ENCODE data around the gene YES1. TPM values are rescaled to one million over a fixed set of nuclear protein-coding genes. Genes with fewer than 3 reads are reported as not detected.

The YES1 gene
- total and polyA plus RNA-seq, 2 of the 13 experiments (the other 11 are each of a cell fraction or from before 2014, with no cell fraction given), result 17.2 to 70.8 TPM

DNA sequence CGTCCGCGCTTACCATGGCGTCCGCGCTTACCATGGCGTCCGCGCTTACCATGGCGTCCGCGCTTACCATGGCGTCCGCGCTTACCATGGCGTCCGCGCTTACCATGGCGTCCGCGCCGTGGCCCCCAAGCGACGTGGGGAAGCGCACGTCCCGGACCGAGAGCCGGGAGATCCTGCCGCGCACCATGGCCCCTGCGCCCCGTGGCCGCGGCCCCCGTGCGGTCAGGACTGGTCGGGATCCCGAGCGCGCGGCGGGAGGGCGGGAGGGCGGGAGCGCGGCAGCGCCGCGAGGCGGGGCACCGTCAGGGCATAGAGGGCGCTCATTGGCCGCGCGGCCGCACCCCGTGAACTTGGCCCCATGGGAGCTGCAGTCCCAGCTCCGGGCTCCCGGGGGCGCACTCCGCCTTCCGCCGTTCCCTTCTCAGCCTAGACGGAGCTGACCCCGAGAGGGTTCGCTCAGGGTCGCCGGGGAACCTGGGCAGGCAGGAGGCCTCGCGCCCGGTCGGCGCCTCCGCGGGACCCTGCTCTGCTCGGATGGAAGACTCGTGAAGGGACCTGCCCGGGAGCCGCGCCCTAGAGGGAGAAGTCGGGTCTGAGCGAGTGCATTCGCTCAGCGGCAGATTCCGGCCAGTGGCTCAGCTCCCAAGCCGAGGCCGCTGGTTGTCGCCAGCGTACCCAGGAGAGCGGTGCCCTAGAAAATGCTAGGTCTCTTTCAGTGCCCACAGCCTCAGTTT is 99.5 kb downstream of the YES1 start, which contains the start of gene ENOSF1 (continued):
- TF ChIP-seq ZBTB40 (IDR thresholded peaks at IDR 0.05) (no peak), ZBTB40 (CRISPR knock-in tag; IDR thresholded peaks at IDR 0.05) (0 out of 2 replicates have a peak, but pooled peaks have one; percentile 48), ZNF614 (CRISPR knock-in tag; IDR thresholded peaks at IDR 0.05; ENCODE audit: borderline replicate concordance) (0 out of 2 replicates have a peak, but pooled peaks have one; percentile 32), NR2F2 (IDR thresholded peaks at IDR 0.05; ENCODE audit: borderline replicate concordance, low read depth) (no peak)
- TF ChIP-seq, protein P1, sequence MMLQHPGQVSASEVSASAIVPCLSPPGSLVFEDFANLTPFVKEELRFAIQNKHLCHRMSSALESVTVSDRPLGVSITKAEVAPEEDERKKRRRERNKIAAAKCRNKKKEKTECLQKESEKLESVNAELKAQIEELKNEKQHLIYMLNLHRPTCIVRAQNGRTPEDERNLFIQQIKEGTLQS (CRISPR knock-in tag; IDR thresholded peaks at IDR 0.05), result peak; percentile 9; the same call in 1 of the 2 replicates

Data from HepG2 (cell line).